Stomach (tissue), 4 donors: ENCODE results near the gene CS.

ENCODE experiments used
- POLR2A ChIP-seq, 4 donors: fragments of 450-650 bp; IDR thresholded peaks; one replicate each; pipeline ENCODE4 v1.6.1; 2016; ENCODE audit warnings: antibody characterized with exemption in 4 of 4, control low read depth in 2 of 4, mild to moderate bottlenecking in 1 of 4, moderate library complexity in 1 of 4
- TF ChIP-seq, protein P1 (sequence below), 7 experiments: fragments of 450-650 bp in 4 of 7; fragments of 200-600 bp in 3 of 7; sonication (generic) in 3 of 7; IDR thresholded peaks; one replicate each; pipeline ENCODE4 v1.5.1; 2016 to 2019; ENCODE audit warnings: antibody characterized with exemption in 7 of 7, control low read depth in 2 of 7, mild to moderate bottlenecking in 1 of 7

DNA sequence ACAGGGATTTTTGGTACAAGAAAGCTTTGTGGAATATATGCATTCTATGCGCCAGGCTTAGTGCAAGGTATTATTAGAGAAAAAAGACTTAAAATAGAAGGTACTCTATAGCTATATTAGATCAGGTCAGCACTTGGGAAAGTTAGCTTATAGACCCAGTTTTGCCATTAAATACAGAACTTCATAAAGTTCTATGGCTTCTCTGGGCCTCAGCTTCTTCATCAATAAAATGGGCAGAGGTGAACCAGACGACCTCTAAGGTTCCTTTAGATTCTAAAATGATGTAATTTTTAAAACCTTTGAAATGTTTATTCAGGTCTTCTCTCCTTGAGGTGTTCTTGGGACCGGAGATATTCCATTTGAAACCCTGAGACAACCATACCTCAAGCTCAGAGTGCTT lies 8.6 kb upstream of the CS start:
- TF ChIP-seq, protein P1, sequence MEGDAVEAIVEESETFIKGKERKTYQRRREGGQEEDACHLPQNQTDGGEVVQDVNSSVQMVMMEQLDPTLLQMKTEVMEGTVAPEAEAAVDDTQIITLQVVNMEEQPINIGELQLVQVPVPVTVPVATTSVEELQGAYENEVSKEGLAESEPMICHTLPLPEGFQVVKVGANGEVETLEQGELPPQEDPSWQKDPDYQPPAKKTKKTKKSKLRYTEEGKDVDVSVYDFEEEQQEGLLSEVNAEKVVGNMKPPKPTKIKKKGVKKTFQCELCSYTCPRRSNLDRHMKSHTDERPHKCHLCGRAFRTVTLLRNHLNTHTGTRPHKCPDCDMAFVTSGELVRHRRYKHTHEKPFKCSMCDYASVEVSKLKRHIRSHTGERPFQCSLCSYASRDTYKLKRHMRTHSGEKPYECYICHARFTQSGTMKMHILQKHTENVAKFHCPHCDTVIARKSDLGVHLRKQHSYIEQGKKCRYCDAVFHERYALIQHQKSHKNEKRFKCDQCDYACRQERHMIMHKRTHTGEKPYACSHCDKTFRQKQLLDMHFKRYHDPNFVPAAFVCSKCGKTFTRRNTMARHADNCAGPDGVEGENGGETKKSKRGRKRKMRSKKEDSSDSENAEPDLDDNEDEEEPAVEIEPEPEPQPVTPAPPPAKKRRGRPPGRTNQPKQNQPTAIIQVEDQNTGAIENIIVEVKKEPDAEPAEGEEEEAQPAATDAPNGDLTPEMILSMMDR (IDR thresholded peaks at IDR 0.05): no peak
- no peak for TF ChIP-seq POLR2A (IDR thresholded peaks at IDR 0.05)
